Type B pancreatic cell (in vitro differentiated cells): ENCODE data around the gene ADAMTSL1. TPM values are rescaled to one million over a fixed set of nuclear protein-coding genes. Genes with fewer than 3 reads are reported as not detected.

Source experiments
- DNase-seq: peaks from one replicate; pipeline ENCODE4 v3.0.0; 2021; ENCODE audit warnings: mixed read lengths; ENCODE audit not compliant: unreplicated experiment; ENCODE audit errors: extremely low spot score
- H3K27ac Mint-ChIP-seq: 2 replicates; pipeline ENCODE4 v1.8.0; 2021; ENCODE audit warnings: mild to moderate bottlenecking, mixed read lengths
- H3K27me3 Mint-ChIP-seq: 2 replicates; pipeline ENCODE4 v1.8.0; 2021; ENCODE audit warnings: mixed read lengths
- H3K36me3 Mint-ChIP-seq: 2 replicates; pipeline ENCODE4 v1.8.0; 2021; ENCODE audit warnings: mixed read lengths
- H3K4me1 Mint-ChIP-seq: one replicate; pipeline ENCODE4 v1.8.0; 2021; ENCODE audit warnings: mixed read lengths; ENCODE audit not compliant: unreplicated experiment
- H3K4me3 Mint-ChIP-seq: 2 replicates; pipeline ENCODE4 v1.8.0; 2021; ENCODE audit warnings: mild to moderate bottlenecking, mixed read lengths
- H3K9me3 Mint-ChIP-seq: 2 replicates; pipeline ENCODE4 v1.8.0; 2021; ENCODE audit warnings: mixed read lengths
- CTCF ChIP-seq: fragments of 200-600 bp; sonication (generic); conservative IDR thresholded peaks from 2 replicates; pipeline ENCODE4 v1.5.0; 2021; ENCODE audit warnings: antibody characterized with exemption, mild to moderate bottlenecking
- total RNA-seq: library from RNA; stranded (reverse); gene quantifications from 2 replicates; pipeline ENCODE4 v1.2.1, GENCODE V29; 2021; ENCODE audit warnings: low replicate concordance

The ADAMTSL1 gene
- total RNA-seq, 1 donor from 2014 or later = 28.6 TPM

GRCh38 chr9:18478501-18479361 is 4.8 kb downstream of the ADAMTSL1 start:
- TF ChIP-seq CTCF = no peak
- Mint-ChIP-seq H3K27ac (no peak overlapping the region), H3K4me1 (peaks cover 34% of the 10 kb centered on the region), H3K36me3 (peaks cover 5% of the 10 kb centered on the region), H3K27me3 (no peaks in the 10 kb centered on the region), H3K9me3 (no peaks in the 10 kb centered on the region), H3K4me3 (no peak overlapping the region)
- DNase-seq = no peak

- H3K27me3 Mint-ChIP-seq = no peaks in the 10 kb centered on the region
- peaks cover 31% of the 10 kb centered on the region for H3K4me1 Mint-ChIP-seq
- peaks cover 5% of the 10 kb centered on the region for H3K36me3 Mint-ChIP-seq
- H3K9me3 Mint-ChIP-seq = no peaks in the 10 kb centered on the region
- TF ChIP-seq CTCF = no peak
- no peak for DNase-seq
- no peak overlapping the region for H3K27ac Mint-ChIP-seq
- H3K4me3 Mint-ChIP-seq = no peak overlapping the region
Observed at GRCh38 chr9:18479405-18479804, 5.5 kb downstream of the ADAMTSL1 start.

GRCh38 chr9:18480662-18481093 is 6.7 kb downstream of the ADAMTSL1 start:
- no peak for DNase-seq
- TF ChIP-seq CTCF = no peak
- Mint-ChIP-seq H3K4me1 (peaks cover 27% of the 10 kb centered on the region), H3K4me3 (no peak overlapping the region), H3K36me3 (peaks cover 5% of the 10 kb centered on the region), H3K27ac (no peak overlapping the region), H3K27me3 (no peaks in the 10 kb centered on the region), H3K9me3 (no peaks in the 10 kb centered on the region)

- peaks cover 5% of the 10 kb centered on the region for H3K36me3 Mint-ChIP-seq
- no peak overlapping the region for H3K4me3 Mint-ChIP-seq
- no peaks in the 10 kb centered on the region for H3K9me3 Mint-ChIP-seq
- peaks cover 13% of the 10 kb centered on the region for H3K4me1 Mint-ChIP-seq
- H3K27me3 Mint-ChIP-seq = no peaks in the 10 kb centered on the region
- no peak for TF ChIP-seq CTCF
- H3K27ac Mint-ChIP-seq = no peak overlapping the region
- DNase-seq = no peak
Observed at GRCh38 chr9:18482371-18482770, 8.4 kb downstream of the ADAMTSL1 start.

- Mint-ChIP-seq H3K27me3 (no peaks in the 10 kb centered on the region), H3K36me3 (no peaks in the 10 kb centered on the region), H3K4me1 (peaks cover 4% of the 10 kb centered on the region), H3K4me3 (no peak overlapping the region), H3K9me3 (no peaks in the 10 kb centered on the region), H3K27ac (no peak overlapping the region)
- no peak for DNase-seq
- TF ChIP-seq CTCF = no peak
Observed at GRCh38 chr9:18485714-18486113, 11.8 kb downstream of the ADAMTSL1 start.
